CD4-positive, alpha-beta T cell treated with Interleukin-1 beta for 1 hour (primary cell): ENCODE results near the gene SUPT20H.

ENCODE experiments used
- DNase-seq, 2 donors: peaks; one replicate each; pipeline ENCODE4 v3.0.0-alpha.2; 2020 to 2022

The SUPT20H gene

DNA sequence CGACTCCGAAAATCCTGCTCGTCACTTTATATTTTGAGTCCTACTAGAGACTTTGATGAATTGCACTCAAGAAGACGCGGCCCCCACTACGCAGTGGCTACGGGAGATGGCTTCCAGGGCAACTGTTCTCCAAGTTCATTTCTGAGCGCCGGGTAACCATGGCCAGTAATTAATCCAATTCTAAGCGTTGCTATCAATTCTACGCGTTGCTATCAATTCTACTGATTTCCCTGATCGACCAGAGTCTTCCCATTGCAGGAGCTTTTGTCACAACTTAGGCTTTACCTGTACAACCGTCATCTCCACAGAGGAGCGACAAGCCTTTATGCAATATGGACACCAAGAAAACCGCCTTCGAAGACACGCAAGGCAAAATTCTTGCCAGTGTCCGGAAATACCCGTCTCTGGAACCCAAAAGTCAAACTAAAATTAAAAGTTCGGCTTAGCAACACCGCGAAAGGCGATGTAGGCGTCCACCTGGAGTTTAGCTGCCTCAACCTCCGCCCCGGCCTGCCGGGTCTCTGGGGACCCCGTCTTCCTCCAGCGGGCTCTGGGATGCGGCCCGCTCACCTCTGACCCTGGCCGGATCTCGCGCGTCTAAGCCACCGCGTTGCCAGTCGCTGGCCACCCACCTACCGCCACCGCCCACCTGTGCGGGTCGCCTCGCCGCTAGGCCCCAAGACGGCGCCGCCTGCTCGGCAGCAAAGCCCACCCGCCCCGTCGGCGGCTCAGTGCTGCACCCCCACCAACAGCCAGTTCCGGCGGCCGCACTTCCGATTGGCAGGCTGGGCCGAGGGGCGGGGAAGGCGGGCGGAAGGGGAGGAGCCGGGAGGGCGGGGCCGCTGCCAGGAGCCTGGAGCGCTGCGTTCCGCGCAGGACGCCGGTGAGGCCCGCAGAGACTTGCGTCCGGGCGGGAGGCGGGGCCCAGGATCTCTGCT lies at the start of gene SUPT20H:
Gene SUPT20H (minus strand): TSS at position 779 of the 938 bp plus-strand sequence. CDS start 8,198 bp downstream, outside the sequence.
- peak; percentile 93 to 94 for DNase-seq

DNA sequence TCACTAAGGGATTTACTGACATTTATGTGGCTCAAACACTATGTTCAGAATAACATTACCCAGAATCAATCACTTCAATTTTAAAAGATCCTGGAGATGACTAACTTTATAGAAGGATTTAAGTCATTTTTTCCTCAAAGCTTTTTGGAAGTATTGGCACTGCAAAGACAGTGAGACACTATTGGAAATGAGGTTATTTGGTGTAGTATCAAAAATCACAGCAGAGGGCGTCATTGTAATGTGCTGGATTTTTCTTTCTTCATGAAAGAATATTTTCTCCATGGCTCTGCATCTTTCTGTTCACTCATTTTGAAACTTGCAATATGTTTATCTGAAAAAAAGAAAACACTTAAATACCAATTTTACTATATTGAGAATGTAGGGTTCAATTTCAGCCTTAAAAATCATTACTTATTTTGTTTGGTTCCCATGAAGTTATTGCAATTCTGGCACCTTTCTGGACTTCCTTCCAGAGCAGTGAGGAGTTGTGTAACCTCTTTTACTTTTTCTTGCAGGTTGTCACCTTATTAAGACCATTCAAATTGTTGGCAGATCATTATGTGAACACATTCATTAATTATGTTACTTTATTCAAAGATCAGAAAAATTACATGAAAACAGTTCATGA lies 49.7 kb upstream of the SUPT20H start:
- DNase-seq: no peak

- no peak for DNase-seq
Observed at GRCh38 chr13:37107868-37108267, 48.4 kb upstream of the SUPT20H start.

DNA sequence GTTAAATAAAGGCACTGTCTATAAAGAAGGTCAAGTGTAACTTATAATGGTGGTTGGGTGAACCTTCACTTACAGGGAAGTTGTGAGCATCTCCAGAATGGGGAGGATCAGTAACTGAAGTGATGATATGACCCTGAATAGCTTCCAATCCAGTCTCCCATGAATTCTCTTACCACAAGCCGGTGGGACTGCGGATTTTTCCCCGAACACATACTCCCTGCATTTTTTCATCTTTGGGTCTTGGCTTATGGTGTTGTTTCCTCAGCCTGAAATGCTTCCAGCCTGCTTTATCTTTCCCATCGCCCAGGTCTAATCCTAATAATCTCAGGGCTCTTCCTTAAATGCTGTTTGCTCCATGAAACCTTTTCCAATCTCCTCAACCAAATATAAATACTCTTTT lies 48.0 kb upstream of the SUPT20H start:
- DNase-seq: no peak

DNA sequence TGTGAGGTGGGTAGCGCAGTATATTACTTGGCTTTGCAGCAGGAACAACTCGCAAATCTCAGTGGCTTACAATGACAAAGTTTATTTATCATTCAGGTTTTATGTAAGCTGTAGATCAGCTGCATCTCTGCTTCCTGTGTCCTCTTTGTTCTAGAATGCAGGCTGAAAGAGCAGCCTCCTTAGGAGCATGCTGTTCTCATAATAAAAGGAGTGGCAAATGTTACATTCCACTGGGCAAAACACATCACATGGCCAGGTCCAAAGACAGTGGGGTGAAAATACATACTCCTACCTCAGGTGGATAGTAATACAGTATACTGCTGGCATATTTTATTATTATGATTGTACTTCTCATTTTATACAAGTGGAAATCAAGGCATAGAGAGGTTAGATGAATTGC lies 47.2 kb upstream of the SUPT20H start:
- DNase-seq: no peak

- no peak for DNase-seq
Observed at GRCh38 chr13:37105251-37105714, 45.8 kb upstream of the SUPT20H start, which contains the start of gene CSNK1A1L. CSNK1A1L (minus strand) TSS chr13:37105664; CDS start chr13:37105256, 408 bp downstream.

DNA sequence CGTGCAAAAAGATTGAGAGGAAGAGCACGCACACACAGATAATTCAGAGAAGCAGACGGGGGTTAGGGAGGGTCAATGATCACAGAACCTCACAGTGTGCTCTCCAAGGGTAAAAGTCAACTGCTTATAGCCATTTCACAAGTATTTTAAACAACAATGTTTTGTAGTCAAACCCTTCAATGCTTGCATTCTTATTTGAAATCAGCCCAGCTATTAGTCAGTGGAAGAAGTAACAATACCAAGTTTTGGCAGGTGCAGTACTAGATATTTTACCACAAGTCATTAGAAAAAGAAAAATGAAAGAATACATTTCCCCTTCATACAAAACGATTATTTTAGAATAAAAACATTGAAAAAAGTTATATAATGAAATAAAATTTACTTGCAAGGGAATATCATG lies 43.4 kb upstream of the SUPT20H start:
- DNase-seq: no peak

GRCh38 chr13:37101201-37101600 lies 41.7 kb upstream of the SUPT20H start:
- DNase-seq: no peak

DNA sequence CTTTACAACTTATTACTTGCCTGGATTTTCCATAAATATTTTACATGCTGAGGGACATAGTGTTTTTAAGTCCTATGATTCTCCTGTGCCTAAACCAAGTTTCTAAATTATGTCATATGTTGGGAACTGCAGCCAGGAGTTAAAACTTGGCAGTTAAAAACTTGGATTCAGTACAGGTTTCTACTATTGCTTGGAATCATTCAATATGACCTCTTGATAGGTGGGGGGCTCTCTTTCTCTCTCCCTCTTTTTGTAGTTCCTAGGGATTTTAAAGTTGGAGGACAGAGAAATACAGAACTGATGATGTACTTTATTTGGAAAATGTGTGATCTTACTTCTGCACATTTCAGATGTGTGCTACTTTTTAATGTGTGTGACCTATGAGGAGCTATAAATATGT lies 41.2 kb upstream of the SUPT20H start:
- no peak for DNase-seq

- no peak for DNase-seq
Observed at GRCh38 chr13:37097076-37097475, 37.6 kb upstream of the SUPT20H start.

DNA sequence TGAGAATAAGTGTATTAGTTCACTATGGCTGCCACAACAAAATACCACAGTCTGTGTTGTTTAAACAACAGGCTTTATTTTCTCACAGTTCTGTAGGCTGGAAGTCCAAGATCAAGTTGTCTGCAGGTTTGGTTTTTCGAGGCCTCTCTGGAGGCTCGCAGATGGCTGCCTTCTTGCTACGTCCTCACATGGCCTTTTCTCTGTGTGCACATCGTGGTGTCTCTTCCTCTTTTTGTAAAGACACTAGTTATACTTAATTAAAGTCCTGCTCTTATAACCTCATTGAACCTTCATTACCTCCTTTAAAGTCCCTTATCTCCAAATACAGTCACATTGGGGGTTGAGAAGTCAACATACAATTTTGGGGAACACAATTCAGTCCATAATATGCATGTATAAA lies 35.4 kb upstream of the SUPT20H start:
- no peak for DNase-seq

- DNase-seq: no peak
Observed at GRCh38 chr13:37094099-37094498, 34.6 kb upstream of the SUPT20H start.

DNA sequence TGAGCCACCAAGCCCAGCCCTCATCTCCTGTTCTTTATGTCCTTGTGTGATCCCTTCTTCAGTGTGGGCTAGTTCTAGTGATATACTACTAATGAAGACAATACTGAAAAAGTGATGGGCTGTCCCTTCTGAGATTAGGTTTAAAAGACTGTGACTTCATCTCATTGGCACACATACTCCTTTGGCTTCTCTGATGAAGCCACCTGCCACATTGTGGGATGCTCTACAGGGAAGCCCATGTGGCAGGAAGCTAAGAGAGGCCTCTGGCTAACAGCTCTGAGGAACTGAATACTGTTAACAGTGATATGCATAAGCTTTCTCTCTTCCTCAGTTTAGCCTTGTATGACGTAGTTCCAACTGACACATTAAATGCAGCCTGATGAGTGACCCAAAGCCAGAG lies 32.3 kb upstream of the SUPT20H start:
- no peak for DNase-seq

- no peak for DNase-seq
Observed at GRCh38 chr13:37090912-37091311, 31.4 kb upstream of the SUPT20H start.

DNA sequence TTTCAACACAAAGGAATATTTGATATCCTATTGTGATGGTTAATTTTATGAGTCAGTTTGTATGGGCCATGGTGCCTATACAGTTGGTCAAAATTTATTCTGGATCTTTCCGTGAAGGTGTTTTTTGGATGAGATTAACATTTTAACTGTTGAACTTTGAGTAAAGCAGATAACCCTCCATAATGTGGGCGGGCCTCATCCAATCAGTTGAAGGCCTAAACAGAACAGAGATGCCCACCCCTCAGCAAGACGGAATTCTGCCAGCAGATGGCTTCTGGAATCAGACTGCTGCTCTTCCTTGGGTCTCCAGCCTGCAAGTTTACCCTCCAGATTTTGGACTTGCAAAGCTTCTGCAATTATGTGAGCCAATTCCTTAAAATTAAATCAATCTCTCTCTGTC lies 30.0 kb upstream of the SUPT20H start:
- DNase-seq: no peak

GRCh38 chr13:37087486-37087885 lies 28.0 kb upstream of the SUPT20H start:
- no peak for DNase-seq

- no peak for DNase-seq
Observed at GRCh38 chr13:37085606-37086005, 26.1 kb upstream of the SUPT20H start.

DNA sequence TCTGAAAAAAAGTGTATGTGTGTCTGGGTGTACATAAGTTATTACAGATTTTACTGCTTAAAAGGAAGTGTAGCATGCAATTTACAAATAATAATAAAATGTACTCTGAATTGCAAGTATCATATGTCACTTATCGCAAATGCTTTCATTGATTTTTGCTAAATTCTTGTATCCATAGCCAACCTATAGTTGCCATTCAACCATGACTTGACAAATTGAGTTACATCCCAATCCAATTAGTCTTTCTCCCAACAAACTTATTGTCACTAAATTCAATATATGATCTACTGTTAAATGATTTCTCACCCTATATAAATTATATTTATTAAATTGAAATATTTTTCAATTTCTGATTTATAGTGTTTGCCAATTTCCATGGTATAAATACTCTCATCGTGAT lies 17.3 kb upstream of the SUPT20H start:
- DNase-seq: no peak

GRCh38 chr13:37075164-37075563 lies 15.7 kb upstream of the SUPT20H start:
- no peak for DNase-seq

GRCh38 chr13:37074703-37075102 lies 15.2 kb upstream of the SUPT20H start:
- peak in 1 of 2 donors; percentile 21 for DNase-seq

- DNase-seq: no peak
Observed at GRCh38 chr13:37072024-37072423, 12.5 kb upstream of the SUPT20H start.

DNA sequence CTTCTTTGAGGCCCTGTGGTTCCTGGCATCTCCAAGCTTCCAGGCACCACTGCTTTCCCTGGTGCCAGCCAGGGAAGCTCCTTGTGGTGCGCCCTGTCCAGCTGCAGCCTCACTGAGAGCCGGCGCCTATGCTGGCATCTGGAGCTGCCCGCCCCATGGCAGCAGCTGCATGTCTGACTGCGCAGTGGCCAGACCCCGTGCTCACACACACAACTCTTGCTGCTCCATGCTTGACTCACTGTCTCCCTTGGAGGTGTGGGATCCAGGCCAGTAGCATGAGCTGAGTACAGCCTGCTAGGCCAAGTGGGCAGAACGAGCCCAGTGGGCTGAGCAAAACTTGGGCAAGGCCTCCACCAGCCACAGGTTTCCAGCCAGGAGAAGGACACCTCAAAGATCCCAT lies 11.5 kb upstream of the SUPT20H start:
- DNase-seq: no peak

DNA sequence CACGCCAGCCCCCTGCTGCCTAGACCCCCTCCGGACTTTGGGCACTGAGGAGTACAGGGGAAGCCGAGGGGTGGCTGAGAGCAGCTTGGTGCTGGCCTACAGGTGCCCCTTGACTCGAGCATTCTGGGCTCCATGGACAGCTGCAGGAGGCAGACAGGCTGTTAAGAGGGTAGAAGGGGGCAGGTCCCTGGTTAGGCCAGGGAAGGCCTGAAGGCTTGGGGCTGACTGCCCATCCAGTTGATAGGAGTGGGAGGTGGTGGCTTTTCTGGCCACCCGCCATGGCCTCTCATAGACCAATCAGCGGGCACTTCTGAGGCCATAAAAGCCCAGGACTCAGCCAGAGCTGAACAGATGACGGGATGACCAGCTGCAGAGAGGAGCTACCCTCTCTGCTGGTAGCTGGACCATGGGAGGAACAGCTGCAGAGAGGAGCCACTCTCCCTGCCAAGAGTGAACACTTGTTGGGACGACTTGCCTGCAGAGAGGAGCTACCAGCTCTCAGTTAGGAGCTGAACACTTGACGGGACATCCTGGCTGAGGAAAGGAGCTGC lies 10.7 kb upstream of the SUPT20H start:
- no peak for DNase-seq

GRCh38 chr13:37069597-37070103 lies 10.2 kb upstream of the SUPT20H start:
- DNase-seq: no peak
